MM.1S (cell line): Measurements from ENCODE around the gene PRKCD.

Experiments used
- CTCF ChIP-seq: fragments of 300-600 bp; sonication (generic); IDR thresholded peaks from 2 replicates; pipeline ENCODE4 v1.5.1; 2016; ENCODE audit warnings: antibody characterized with exemption, low read length, mixed read lengths
- EZH2 ChIP-seq: fragments of 300-600 bp; sonication (generic); optimal IDR thresholded peaks from 2 replicates; pipeline ENCODE3; 2017; ENCODE audit warnings: low read depth, mild to moderate bottlenecking, antibody characterized with exemption, low read length, mixed read lengths
- EZH2phosphoT487 ChIP-seq: fragments of 300-600 bp; sonication (generic); IDR thresholded peaks from 2 replicates; pipeline ENCODE4 v1.6.1; 2018; ENCODE audit warnings: antibody characterized with exemption, low read length

DNA sequence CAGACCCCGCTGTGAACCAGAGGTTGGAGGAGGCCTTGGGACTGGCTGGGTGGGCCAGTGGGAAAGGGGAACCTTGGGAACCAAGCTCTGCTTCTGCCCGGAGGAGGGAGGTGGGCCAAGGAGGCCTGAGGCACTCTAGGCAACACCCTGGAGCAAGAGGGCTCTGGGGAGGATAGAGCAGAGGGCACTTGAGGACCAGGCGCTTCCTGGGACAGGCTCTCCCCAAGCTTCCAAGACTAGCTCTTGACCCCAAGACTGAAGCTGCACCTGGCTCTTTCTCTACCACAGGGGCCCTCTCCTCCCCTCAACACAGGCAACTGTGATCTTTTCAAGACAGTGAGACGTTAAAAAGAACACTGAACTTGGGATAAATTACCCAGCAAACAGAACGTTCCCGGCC, 74.5 kb downstream of the PRKCD start:
- no peak for TF ChIP-seq CTCF
- no peak for TF ChIP-seq EZH2phosphoT487
- no peak for TF ChIP-seq EZH2
